MCF 10A (cell line): ENCODE data around the gene BCAS3. TPM values are rescaled to one million over a fixed set of nuclear protein-coding genes. Genes with fewer than 3 reads are reported as not detected.

Source experiments
- BruUV-seq: library from RNA; stranded (reverse); fragments of 400-500 nt; replicated peaks from 2 replicates; lab custom pipeline; 2021; lab: Mats Ljungman, UMichigan
- CTCF ChIA-PET: fragments of 300-600 bp; sonication (Branson Sonifier 250); formaldehyde crosslinking; extraction: SDS; loops from one replicate; lab custom pipeline; 2021; ENCODE audit warnings: antibody characterized with exemption, inconsistent platforms; lab: Yijun Ruan, JAX
- POLR2A ChIA-PET: fragments of 300-600, 350-650 bp; sonication (Branson Sonifier 250); formaldehyde crosslinking; extraction: SDS; loops from one replicate; lab custom pipeline; 2020; ENCODE audit warnings: antibody characterized with exemption, inconsistent platforms; lab: Yijun Ruan, JAX
- DNase-seq: peaks from one replicate; pipeline ENCODE4 v3.0.0-alpha.2; 2018; ENCODE audit not compliant: unreplicated experiment
- H3K27ac Mint-ChIP-seq: one replicate; pipeline ENCODE4 v1.8.0; 2022; ENCODE audit warnings: mild to moderate bottlenecking, low read depth, mixed read lengths; ENCODE audit not compliant: unreplicated experiment
- H3K27me3 Mint-ChIP-seq: one replicate; pipeline ENCODE4 v1.8.0; 2022; ENCODE audit warnings: mixed read lengths; ENCODE audit not compliant: insufficient read depth, unreplicated experiment
- H3K36me3 Mint-ChIP-seq: one replicate; pipeline ENCODE4 v1.8.0; 2022; ENCODE audit warnings: mild to moderate bottlenecking, moderate library complexity, mixed read lengths; ENCODE audit not compliant: insufficient read depth, unreplicated experiment
- H3K4me1 Mint-ChIP-seq: one replicate; pipeline ENCODE4 v1.8.0; 2022; ENCODE audit warnings: mixed read lengths; ENCODE audit not compliant: insufficient read depth, unreplicated experiment
- H3K4me3 Mint-ChIP-seq: one replicate; pipeline ENCODE4 v1.8.0; 2022; ENCODE audit warnings: mild to moderate bottlenecking, moderate library complexity, mixed read lengths; ENCODE audit not compliant: unreplicated experiment
- H3K9me3 Mint-ChIP-seq: one replicate; pipeline ENCODE4 v1.8.0; 2022; ENCODE audit warnings: mixed read lengths; ENCODE audit not compliant: unreplicated experiment
- CTCF ChIP-seq: fragments of 200-600 bp; IDR thresholded peaks from one replicate; pipeline ENCODE4 v1.8.0; 2022; ENCODE audit warnings: antibody characterized with exemption, mild to moderate bottlenecking; ENCODE audit not compliant: unreplicated experiment
- intact Hi-C: fragments of 100-400 bp; cut with micrococcal nuclease; formaldehyde crosslinking; loops from 2 replicates; pipeline ENCODE4 v1.14.1; 2022
- total RNA-seq: library from RNA; stranded (reverse); gene quantifications from 2 replicates; pipeline ENCODE4 v1.2.3, GENCODE V29; 2022

BCAS3 gene
- total RNA-seq, 1 experiment from 2014 or later = 14.6 TPM

GRCh38 chr17:60952747-60953146, 275.1 kb downstream of the BCAS3 start:
- no peak for DNase-seq
- H3K9me3 Mint-ChIP-seq = no peaks in the 10 kb centered on the region
- H3K27ac Mint-ChIP-seq = no peak overlapping the region
- ChIA-PET POLR2A (no interaction called here), CTCF (no interaction called here)
- no peak overlapping the region for H3K4me3 Mint-ChIP-seq
- no peak for TF ChIP-seq CTCF
- no peaks in the 10 kb centered on the region for H3K36me3 Mint-ChIP-seq
- no peaks in the 10 kb centered on the region for H3K27me3 Mint-ChIP-seq
- BruUV-seq = no TSS peak
- intact Hi-C loops = no loop called here
- H3K4me1 Mint-ChIP-seq = no peaks in the 10 kb centered on the region

DNA sequence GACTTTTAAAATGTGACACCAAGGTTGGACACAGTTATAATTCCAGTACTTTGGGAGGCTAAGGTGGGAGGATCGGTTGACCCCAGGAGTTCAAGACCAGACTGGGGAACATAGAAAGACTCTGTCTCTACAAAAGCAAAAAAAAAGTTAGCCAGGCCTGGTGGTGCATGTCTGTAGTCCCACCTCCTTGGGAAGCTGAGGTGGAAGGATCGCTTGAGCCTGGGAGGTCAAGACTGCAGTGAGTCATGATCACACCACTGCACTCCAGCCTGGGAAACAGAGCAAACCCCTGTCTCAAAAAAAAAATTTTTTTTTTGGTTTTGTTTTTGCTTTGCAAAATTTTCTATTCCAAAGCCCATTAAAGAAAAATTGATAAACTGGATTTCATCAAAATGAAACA, 281.4 kb downstream of the BCAS3 start:
- CTCF ChIA-PET = interaction anchor here (0.7 kb wide), 1 partner anchor 393 kb away, joined by 4 read pairs; no protein-coding TSS in a partner anchor
- Mint-ChIP-seq H3K27me3 (no peaks in the 10 kb centered on the region), H3K9me3 (peaks cover 10% of the 10 kb centered on the region), H3K4me3 (no peak overlapping the region), H3K36me3 (no peaks in the 10 kb centered on the region), H3K4me1 (no peaks in the 10 kb centered on the region), H3K27ac (no peak overlapping the region)
- TF ChIP-seq CTCF = no peak
- intact Hi-C loops = no loop called here
- DNase-seq = peak; percentile 9
- POLR2A ChIA-PET = no interaction called here
- no TSS peak for BruUV-seq

DNA sequence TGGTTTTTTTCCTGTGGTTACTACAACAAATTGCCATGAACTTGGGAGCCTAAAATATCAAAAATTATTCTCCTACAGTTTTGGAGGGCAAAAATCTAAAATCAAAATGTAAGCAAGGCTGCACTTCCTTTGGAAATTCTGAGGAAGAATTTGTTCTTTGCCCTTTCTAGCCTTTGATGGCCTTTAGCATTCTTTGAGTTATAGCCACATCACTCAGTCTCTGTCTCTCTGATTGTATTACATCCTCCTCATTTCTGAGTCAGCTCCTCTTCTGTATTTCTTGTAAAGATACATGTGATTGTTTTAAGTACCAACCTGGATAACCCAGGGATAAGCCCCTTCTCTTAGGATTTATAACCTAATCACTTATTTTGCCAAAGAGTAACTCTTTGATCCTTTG, 282.0 kb downstream of the BCAS3 start:
- BruUV-seq = no TSS peak
- H3K36me3 Mint-ChIP-seq = no peaks in the 10 kb centered on the region
- no peak overlapping the region for H3K27ac Mint-ChIP-seq
- DNase-seq = no peak
- H3K9me3 Mint-ChIP-seq = peaks cover 17% of the 10 kb centered on the region
- TF ChIP-seq CTCF = no peak
- ChIA-PET POLR2A (no interaction called here), CTCF (no interaction called here)
- H3K4me3 Mint-ChIP-seq = no peak overlapping the region
- no peaks in the 10 kb centered on the region for H3K4me1 Mint-ChIP-seq
- H3K27me3 Mint-ChIP-seq = no peaks in the 10 kb centered on the region
- intact Hi-C loops = no loop called here

DNA sequence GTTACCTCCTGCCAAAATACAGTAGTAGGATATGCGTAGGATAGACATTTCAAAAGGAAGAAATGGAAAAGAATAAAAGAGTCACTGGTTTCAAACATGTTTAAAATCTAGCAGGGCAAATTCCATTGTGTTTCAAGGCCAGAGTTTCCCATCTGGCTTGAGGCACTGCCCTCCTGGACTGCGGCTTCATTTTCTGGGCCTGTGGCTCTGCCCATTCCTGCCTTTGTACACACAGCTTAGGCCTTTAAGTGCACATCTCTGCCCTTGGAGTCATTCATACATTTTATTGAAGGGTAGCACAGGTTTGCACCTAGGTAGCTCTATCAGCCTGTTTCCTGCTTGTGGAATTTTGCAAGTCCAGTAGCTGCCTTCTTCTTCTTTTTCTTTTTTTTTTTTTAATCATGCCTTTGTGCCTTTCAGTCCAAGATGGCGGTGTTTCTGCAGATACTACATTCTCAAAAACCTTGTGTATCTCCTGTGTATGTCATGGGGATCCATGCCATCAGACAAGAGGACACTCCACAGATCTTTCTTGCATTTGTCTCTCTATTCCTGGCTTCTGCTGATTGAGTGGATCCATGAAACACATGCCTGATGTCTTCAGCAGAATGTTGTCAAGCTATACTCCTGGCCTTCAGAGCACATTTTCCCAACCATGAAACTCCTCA, 282.9 kb downstream of the BCAS3 start:
- H3K36me3 Mint-ChIP-seq = no peaks in the 10 kb centered on the region
- no peak overlapping the region for H3K4me3 Mint-ChIP-seq
- ChIA-PET CTCF (interaction anchor here (0.6 kb wide), 1 partner anchor 398 kb away, joined by 3 read pairs; no protein-coding TSS in a partner anchor), POLR2A (no interaction called here)
- H3K27me3 Mint-ChIP-seq = no peaks in the 10 kb centered on the region
- peaks cover 22% of the 10 kb centered on the region for H3K9me3 Mint-ChIP-seq
- no peak for DNase-seq
- H3K27ac Mint-ChIP-seq = no peak overlapping the region
- no peaks in the 10 kb centered on the region for H3K4me1 Mint-ChIP-seq
- no TSS peak for BruUV-seq
- intact Hi-C loops = no loop called here
- TF ChIP-seq CTCF = no peak
